HG03520 (cell line): ENCODE results near the gene ATP2C2.

Experiments
- ATAC-seq: cut with Tn5 transposase; IDR thresholded peaks from one replicate; pipeline ENCODE4 v1.9.1; 2021; ENCODE audit warnings: mild to moderate bottlenecking, moderate library complexity; ENCODE audit not compliant: unreplicated experiment

The ATP2C2 gene

GRCh38 chr16:84361546-84361945 lies 6.8 kb upstream of the ATP2C2 start:
- ATAC-seq, result no peak

DNA sequence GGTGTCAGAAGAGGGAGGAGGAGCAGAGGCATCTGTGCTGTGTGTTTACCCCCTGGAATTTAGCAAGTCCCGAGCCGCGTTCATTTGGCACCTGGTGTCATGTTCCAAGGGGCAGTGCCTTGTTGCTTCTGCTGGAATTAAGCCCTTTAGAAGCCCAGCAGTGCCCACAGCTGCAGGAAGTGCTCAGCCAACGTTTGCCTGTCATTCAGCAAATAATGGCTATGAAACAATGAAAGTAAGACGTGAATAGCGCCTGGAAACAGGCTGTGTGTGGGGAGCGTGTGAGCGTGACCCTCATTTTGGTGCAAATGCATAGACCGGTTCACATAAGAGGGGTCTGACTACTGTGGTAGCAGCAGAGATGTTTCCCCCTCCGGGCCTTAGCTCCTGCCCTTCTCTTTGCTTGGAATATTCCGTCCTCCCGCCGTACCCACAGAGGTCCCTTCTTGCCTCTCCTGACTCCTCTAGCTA lies 5.8 kb upstream of the ATP2C2 start:
- no peak for ATAC-seq

DNA sequence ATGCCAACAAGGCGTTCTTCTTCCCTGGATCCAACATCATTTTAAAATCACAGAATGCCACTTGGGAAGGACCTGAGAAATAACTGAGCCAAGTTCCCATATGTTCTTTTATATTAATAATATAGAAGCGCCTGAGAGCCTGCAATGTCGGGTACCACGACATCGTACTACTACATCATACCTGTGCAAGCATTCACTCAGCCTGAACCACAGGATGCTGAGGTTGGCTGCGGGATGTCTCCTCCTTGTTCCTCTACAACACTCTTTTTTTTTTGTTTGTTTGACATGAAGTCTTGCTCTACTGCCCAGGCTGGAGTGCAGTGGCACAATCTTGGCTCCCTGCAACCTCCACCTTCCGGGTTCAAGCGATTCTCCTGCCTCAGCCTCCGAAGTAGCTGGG lies 2.1 kb upstream of the ATP2C2 start:
- no peak for ATAC-seq

DNA sequence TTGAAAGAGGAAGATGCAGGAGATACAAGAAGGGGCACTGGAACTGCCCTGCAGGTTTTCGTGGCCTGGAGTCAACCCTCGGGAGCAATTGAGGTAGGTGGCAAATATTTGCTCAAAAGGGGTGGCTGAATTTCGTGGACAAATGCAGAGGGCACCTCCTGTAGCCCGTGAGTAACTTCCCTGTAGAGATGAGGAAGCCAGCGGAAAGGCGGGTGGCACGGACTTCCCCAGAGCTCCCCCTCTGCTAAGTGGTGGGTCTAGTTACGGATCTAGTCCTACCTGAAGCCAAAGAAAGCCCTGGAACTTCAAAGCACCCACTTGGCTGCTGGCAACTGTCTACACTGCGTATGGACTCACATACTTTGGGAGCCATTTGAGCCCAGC lies 1.0 kb upstream of the ATP2C2 start:
- no peak for ATAC-seq

GRCh38 chr16:84367750-84368307 lies 509 bp upstream of the ATP2C2 start:
- no peak for ATAC-seq

- no peak for ATAC-seq
These were observed 767 bp downstream of the ATP2C2 start for GRCh38 chr16:84369105-84369504.

- no peak for ATAC-seq
These were observed 1.7 kb downstream of the ATP2C2 start for GRCh38 chr16:84369938-84370627.

GRCh38 chr16:84370723-84371552 lies 2.6 kb downstream of the ATP2C2 start:
- ATAC-seq, result no peak

GRCh38 chr16:84371553-84371865 lies 3.2 kb downstream of the ATP2C2 start:
- ATAC-seq, result no peak

- ATAC-seq, result no peak
These were observed 5.7 kb downstream of the ATP2C2 start for GRCh38 chr16:84373907-84374489.

- no peak for ATAC-seq
These were observed 9.8 kb downstream of the ATP2C2 start for GRCh38 chr16:84378099-84378498.

- no peak for ATAC-seq
These were observed 10.2 kb downstream of the ATP2C2 start for GRCh38 chr16:84378567-84378966.

DNA sequence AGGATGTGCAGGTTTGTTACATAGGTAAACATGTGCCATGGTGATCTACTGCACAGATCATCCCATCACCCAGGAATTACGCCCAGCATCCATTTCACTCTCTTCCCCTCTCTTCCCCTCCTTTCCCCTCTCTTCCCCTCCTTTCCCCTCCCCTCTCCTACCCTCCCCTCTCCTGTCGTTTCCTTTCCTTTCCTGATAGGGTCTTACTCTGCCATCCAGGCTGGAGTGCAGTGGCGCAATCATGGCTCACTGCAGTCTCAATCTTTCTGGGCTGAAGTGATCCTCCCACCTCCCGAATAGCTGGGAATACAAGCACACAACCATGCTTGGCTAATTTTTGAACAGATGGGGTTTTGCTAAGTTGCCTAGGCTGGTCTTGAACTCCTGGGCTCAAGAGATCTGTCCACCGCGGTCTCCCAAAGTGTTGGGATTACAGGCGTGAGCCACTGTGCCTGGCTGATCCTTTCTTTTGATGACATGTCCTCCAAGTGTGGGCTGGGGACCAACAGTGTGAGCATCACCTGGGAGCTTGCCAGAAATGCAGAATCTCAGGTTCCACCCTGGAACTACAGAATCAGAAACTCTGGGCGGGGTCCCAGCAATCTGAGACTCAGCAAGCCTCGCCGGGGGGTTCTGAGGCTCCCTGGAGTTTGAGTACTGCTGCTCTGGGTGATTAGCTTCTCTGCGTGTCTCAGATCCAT lies 10.8 kb downstream of the ATP2C2 start:
- no peak for ATAC-seq

GRCh38 chr16:84379709-84380362 lies 11.5 kb downstream of the ATP2C2 start:
- no peak for ATAC-seq

GRCh38 chr16:84380405-84380804 lies 12.1 kb downstream of the ATP2C2 start:
- no peak for ATAC-seq

DNA sequence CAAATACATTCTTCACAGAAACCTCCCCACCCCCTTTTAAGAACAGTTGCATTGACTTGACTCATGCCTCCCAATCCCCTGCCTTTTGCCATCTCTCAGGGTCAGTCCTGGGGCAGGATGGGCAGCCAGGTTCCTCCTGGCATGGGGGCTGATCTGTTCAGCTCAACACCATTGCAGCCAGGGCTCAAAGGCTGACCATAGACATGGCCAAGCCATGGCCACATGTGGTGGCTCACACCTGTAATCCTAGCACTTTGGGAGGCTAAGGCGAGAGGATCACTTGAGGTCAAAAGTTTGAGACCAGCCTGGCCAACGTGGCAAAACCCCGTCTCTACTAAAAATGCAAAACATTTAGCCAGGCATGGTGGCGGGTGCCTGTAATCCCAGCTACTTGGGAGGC lies 14.1 kb downstream of the ATP2C2 start:
- no peak for ATAC-seq

GRCh38 chr16:84383106-84383505 lies 14.8 kb downstream of the ATP2C2 start:
- ATAC-seq, result no peak

GRCh38 chr16:84386047-84386446 lies 17.7 kb downstream of the ATP2C2 start:
- no peak for ATAC-seq

- ATAC-seq, result no peak
These were observed 18.7 kb downstream of the ATP2C2 start for GRCh38 chr16:84387021-84387420.

- no peak for ATAC-seq
These were observed 21.9 kb downstream of the ATP2C2 start for GRCh38 chr16:84390131-84390785.
